Activated CD8-positive, alpha-beta memory T cell treated with anti-CD3 and anti-CD28 coated beads, Interleukin-2, amount 10 ng/mL, durations not matched to agents 7 days and 5 days (primary cell): ENCODE data around the gene ADARB2. TPM values are rescaled to one million over a fixed set of nuclear protein-coding genes. Genes with fewer than 3 reads are reported as not detected.

Experiments used
- ATAC-seq: fragments of 150-1000 bp; cut with Tn5 transposase; one replicate; pipeline ENCODE4 v1.10.0; 2021; ENCODE audit warnings: moderate library complexity
- CTCF ChIA-PET: fragments of 350-600 bp; sonication (Branson Sonifier 250); formaldehyde crosslinking; loops from one replicate; lab custom pipeline; 2021; ENCODE audit warnings: antibody characterized with exemption; lab: Charles Lee
- DNase-seq: peaks from one replicate; pipeline ENCODE4 v3.0.0-alpha.2; 2020
- H3K27ac Mint-ChIP-seq: one replicate; pipeline ENCODE4 v1.8.0; 2021; ENCODE audit warnings: mild to moderate bottlenecking, mixed read lengths
- H3K27me3 Mint-ChIP-seq: one replicate; pipeline ENCODE4 v1.8.0; 2021; ENCODE audit warnings: mixed read lengths
- H3K36me3 Mint-ChIP-seq: one replicate; pipeline ENCODE4 v1.8.0; 2021; ENCODE audit warnings: mild to moderate bottlenecking, mixed read lengths
- H3K4me1 Mint-ChIP-seq: one replicate; pipeline ENCODE4 v1.8.0; 2021; ENCODE audit warnings: mixed read lengths
- H3K4me3 Mint-ChIP-seq: one replicate; pipeline ENCODE4 v1.8.0; 2021; ENCODE audit warnings: mild to moderate bottlenecking, moderate library complexity, mixed read lengths
- H3K9me3 Mint-ChIP-seq: one replicate; pipeline ENCODE4 v1.8.0; 2022; ENCODE audit warnings: low read depth, mixed read lengths
- total RNA-seq, 2 experiments: library from RNA; stranded (reverse); gene quantifications; one replicate each; pipeline ENCODE4 v1.2.3, GENCODE V29; 2021

The ADARB2 gene
- total RNA-seq, 2 experiments from 2014 or later, result not detected

- CTCF ChIA-PET, result no interaction called here
- Mint-ChIP-seq H3K4me1 (peaks cover 16% of the 10 kb centered on the region), H3K27ac (no peak overlapping the region), H3K27me3 (peaks cover under 1% of the 10 kb centered on the region), H3K36me3 (peaks cover 32% of the 10 kb centered on the region), H3K9me3 (peaks cover 3% of the 10 kb centered on the region), H3K4me3 (no peak overlapping the region)
- DNase-seq (no peak), ATAC-seq (no peak)
These were observed 603.8 kb downstream of the ADARB2 start for GRCh38 chr10:1133495-1134045.

GRCh38 chr10:1132584-1132983 lies 604.7 kb downstream of the ADARB2 start:
- CTCF ChIA-PET, result interaction anchor here (1.1 kb wide), 1 partner anchor 23 kb away, joined by 3 read pairs; no protein-coding TSS in a partner anchor

GRCh38 chr10:1130995-1131790 lies 606.1 kb downstream of the ADARB2 start:
- no peaks in the 10 kb centered on the region for H3K9me3 Mint-ChIP-seq
- peaks cover 16% of the 10 kb centered on the region for H3K4me1 Mint-ChIP-seq
- DNase-seq, result no peak
- H3K36me3 Mint-ChIP-seq, result peaks cover 41% of the 10 kb centered on the region
- no peaks in the 10 kb centered on the region for H3K27me3 Mint-ChIP-seq
- CTCF ChIA-PET, result interaction anchor here (0.9 kb wide), 1 partner anchor 21 kb away, joined by 3 read pairs; no protein-coding TSS in a partner anchor
- no peak overlapping the region for H3K4me3 Mint-ChIP-seq
- no peak for ATAC-seq
- no peak overlapping the region for H3K27ac Mint-ChIP-seq

More at GRCh38 chr10:1132584-1132983, 604.7 kb downstream of the ADARB2 start:
- no peak for ATAC-seq
- Mint-ChIP-seq H3K9me3 (no peaks in the 10 kb centered on the region), H3K4me3 (no peak overlapping the region), H3K27ac (peak overlapping the region; percentile 13), H3K4me1 (peaks cover 16% of the 10 kb centered on the region), H3K27me3 (no peaks in the 10 kb centered on the region), H3K36me3 (peaks cover 37% of the 10 kb centered on the region)
- no peak for DNase-seq

- Mint-ChIP-seq H3K4me3 (no peak overlapping the region), H3K27me3 (no peaks in the 10 kb centered on the region), H3K4me1 (peaks cover 16% of the 10 kb centered on the region), H3K27ac (no peak overlapping the region), H3K36me3 (peaks cover 44% of the 10 kb centered on the region), H3K9me3 (no peaks in the 10 kb centered on the region)
- no peak for DNase-seq
- ATAC-seq, result no peak
- CTCF ChIA-PET, result no interaction called here
These were observed 607.1 kb downstream of the ADARB2 start for GRCh38 chr10:1130226-1130625.

GRCh38 chr10:1128649-1129048 lies 608.7 kb downstream of the ADARB2 start:
- Mint-ChIP-seq H3K4me1 (peaks cover 15% of the 10 kb centered on the region), H3K4me3 (no peak overlapping the region), H3K36me3 (peaks cover 58% of the 10 kb centered on the region), H3K27ac (no peak overlapping the region), H3K27me3 (no peaks in the 10 kb centered on the region), H3K9me3 (no peaks in the 10 kb centered on the region)
- CTCF ChIA-PET, result no interaction called here
- ATAC-seq, result no peak
- no peak for DNase-seq

GRCh38 chr10:1128115-1128514 lies 609.2 kb downstream of the ADARB2 start:
- ATAC-seq (no peak), DNase-seq (no peak)
- H3K9me3 Mint-ChIP-seq, result no peaks in the 10 kb centered on the region
- H3K27me3 Mint-ChIP-seq, result no peaks in the 10 kb centered on the region
- peaks cover 63% of the 10 kb centered on the region for H3K36me3 Mint-ChIP-seq
- no peak overlapping the region for H3K4me3 Mint-ChIP-seq
- CTCF ChIA-PET, result no interaction called here
- peaks cover 14% of the 10 kb centered on the region for H3K4me1 Mint-ChIP-seq
- no peak overlapping the region for H3K27ac Mint-ChIP-seq

GRCh38 chr10:1127629-1128028 lies 609.7 kb downstream of the ADARB2 start:
- ATAC-seq (no peak), DNase-seq (no peak)
- H3K4me1 Mint-ChIP-seq, result peaks cover 12% of the 10 kb centered on the region
- H3K27ac Mint-ChIP-seq, result no peak overlapping the region
- H3K36me3 Mint-ChIP-seq, result peaks cover 66% of the 10 kb centered on the region
- CTCF ChIA-PET, result no interaction called here
- no peak overlapping the region for H3K4me3 Mint-ChIP-seq
- H3K9me3 Mint-ChIP-seq, result no peaks in the 10 kb centered on the region
- no peaks in the 10 kb centered on the region for H3K27me3 Mint-ChIP-seq
